Hematopoietic multipotent progenitor cell treated with erythropoietin and hydrocortisone succinate and interleukin-3 and kit ligand, for 8 days (in vitro differentiated cells): ENCODE results near the gene DYSF.

ENCODE experiments used
- DNase-seq: peaks from one replicate; pipeline ENCODE4 v3.0.0-alpha.2; 2015

The DYSF gene

DNA sequence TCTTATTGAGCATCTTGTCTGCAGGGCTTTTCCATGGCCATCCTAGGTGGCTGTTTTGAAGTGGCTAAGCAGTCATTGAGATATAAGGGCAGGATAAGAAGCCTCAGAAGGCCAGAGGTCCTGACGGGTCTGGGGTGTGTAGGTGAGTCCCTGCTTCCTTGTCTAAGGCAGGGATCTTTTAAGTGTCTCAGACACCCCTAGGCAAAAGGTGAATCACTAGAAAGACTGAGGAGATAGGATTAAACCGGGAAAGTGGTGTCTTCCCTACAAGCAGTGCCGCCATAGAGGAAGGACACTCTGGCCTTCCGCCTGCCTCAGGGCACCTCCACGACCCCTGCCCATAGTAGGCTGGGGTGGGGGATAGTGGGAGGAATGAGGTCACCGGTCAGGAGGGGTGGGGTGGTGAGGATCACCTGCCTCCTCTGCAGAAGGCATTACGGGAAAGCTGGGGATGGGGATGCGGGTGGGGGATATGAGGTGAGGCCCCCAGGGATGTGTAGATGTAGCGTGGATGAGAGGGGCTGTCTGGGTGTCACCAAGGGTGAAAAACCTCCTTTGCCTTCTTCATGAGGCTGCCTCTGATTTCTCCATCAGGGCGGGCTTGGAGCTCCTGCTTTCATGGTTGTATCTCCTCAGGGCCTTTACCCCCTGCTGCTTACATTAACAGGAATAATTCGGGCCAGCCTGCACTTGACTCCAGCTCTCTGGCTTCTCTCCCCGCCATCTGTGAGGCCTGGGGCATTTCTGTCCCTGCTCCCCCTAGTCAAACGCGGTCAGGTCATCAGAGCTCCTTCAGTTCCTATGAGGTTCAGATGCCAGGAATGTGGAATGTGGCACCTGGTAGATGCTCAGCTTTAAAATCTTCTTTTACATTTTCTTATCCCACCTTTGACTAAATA, 244.0 kb downstream of the DYSF start:
- no peak for DNase-seq

DNA sequence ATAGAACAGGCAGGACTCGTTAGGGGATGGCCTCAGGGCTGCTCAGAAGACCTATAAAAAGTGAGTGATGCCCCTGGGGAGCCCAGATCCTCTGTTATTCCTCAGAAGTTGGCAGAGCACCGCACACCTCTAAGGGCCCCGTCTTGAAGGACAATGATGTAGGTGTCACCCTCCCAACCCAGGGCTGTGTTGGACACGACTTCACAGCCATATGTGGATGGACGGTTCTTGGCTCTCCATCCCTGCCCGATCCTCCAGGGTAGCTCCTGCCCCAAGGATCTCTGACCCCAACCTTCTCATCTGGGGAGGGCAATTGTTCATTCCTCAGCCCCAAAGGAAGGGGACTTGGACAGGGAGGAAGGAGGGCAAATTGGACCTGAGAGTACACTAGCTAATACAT, 246.1 kb downstream of the DYSF start:
- DNase-seq = no peak

DNA sequence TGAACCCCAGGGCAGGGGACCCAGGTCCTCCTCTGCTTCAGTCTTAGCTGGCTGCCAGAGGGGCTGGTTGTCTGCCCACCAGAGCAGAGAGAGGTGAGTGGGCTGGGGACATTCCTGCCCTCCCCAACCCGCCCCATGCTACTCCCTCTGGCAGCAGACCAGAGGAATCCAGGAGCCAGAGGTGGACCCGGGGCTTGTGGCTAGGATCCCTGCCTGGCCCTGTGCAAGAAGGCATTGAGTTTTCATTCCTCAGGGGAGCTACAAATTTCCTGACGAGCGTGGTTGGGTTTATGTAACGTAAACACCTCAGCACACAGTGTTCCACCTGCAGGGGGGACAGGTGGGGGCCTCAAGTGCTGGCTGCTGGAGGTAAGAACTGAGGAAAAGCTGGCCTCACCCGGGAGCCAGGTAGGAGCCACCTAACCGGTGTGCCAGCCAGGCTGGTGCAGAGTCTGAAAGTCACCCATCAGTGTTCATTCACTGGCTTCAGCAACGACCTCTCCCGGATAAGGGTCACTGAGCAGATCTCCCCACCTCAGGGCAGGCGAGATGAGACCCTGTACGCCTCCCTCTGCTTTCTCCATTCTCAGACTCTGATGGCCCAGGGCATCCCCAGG, 246.8 kb downstream of the DYSF start:
- no peak for DNase-seq

- DNase-seq = no peak
These were observed 247.5 kb downstream of the DYSF start for GRCh38 chr2:71700658-71701397.

- no peak for DNase-seq
These were observed 249.0 kb downstream of the DYSF start for GRCh38 chr2:71702071-71702970.

GRCh38 chr2:71702971-71703898, 249.9 kb downstream of the DYSF start:
- DNase-seq = no peak

GRCh38 chr2:71704131-71704561, 250.8 kb downstream of the DYSF start:
- DNase-seq = no peak

DNA sequence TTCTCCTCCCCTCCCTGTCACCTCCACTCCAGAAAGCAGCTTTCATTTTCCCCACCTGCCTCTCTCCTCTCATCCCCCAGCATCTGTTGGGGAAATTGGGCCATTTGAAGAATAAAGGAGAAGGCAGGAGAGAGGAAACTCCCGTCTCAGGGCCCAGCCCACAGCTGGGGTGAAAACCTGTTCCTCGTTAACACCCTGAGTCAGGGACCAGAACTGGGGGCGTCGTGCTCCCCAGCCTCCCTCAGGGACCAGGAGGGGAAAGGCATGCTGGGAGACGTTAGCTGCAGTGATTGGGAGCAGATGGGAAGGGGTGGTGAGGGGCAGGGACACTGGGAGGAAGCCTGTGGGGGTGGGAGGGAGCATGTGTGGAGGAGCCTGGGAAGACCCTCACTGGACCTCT, 251.3 kb downstream of the DYSF start:
- no peak for DNase-seq

- DNase-seq = no peak
These were observed 252.0 kb downstream of the DYSF start for GRCh38 chr2:71705171-71705960.

- DNase-seq = no peak
These were observed 252.8 kb downstream of the DYSF start for GRCh38 chr2:71706121-71706520.

GRCh38 chr2:71706836-71707235, 253.5 kb downstream of the DYSF start:
- no peak for DNase-seq

- DNase-seq = no peak
These were observed 257.2 kb downstream of the DYSF start for GRCh38 chr2:71710367-71711132.

GRCh38 chr2:71711133-71711855, 257.9 kb downstream of the DYSF start:
- DNase-seq = no peak

- no peak for DNase-seq
These were observed 258.9 kb downstream of the DYSF start for GRCh38 chr2:71712158-71712818.

GRCh38 chr2:71713581-71714580, 260.5 kb downstream of the DYSF start:
- no peak for DNase-seq

DNA sequence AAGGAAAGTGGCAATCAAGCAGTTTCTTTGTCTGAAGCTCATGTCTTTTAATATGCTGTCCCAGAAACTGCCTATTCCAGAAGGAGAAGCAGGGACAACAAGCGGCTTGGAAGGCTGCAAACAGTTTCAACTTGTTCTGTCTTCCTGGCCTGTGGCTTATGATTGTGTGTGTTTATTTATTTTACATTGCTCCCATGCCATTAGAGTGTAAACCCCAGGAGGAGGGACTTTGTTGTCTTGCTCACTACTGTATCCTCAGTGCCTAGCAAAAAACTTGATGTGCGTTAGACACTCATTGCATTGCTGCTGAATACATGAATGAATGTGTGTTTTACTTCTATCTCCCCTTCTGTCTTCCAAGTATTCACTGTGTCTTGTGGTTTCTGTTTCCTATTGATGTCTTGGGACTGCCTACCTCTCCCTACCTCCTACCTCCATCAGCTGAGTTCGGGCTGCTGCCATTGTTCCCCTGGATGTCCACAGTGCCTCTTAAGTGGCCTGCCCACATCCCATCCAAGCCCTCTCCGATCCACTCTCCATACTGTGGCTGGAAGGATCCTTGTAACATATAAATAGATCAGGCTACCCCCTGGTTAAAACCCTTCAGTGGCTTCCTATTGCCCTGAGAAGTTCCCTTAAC, 261.4 kb downstream of the DYSF start:
- DNase-seq = no peak
